Endometrium (tissue), 2 donors: Measurements from ENCODE around the gene GPC1.

Experiments used
- FAIRE-seq: peaks from 2 replicates; lab custom pipeline; 2012; peaks lifted over from hg19 to GRCh38; lab: Jason Lieb, UNC
- donor health status: control.
- donor health status: control.

Gene GPC1

GRCh38 chr2:240432430-240432819 is 3.0 kb upstream of the GPC1 start:
- no peak for FAIRE-seq

GRCh38 chr2:240432820-240433801 is 2.4 kb upstream of the GPC1 start:
- FAIRE-seq: no peak

- FAIRE-seq: no peak
Observed at GRCh38 chr2:240433973-240434727, 1.3 kb upstream of the GPC1 start.

- FAIRE-seq: no peak
Observed at GRCh38 chr2:240434728-240435456, 571 bp upstream of the GPC1 start.

- no peak for FAIRE-seq
Observed at GRCh38 chr2:240435948-240436682, 652 bp downstream of the GPC1 start.

GRCh38 chr2:240436683-240437550 is 1.5 kb downstream of the GPC1 start:
- FAIRE-seq: no peak

- FAIRE-seq: no peak
Observed at GRCh38 chr2:240437551-240437860, 2.0 kb downstream of the GPC1 start.

GRCh38 chr2:240437861-240438809 is 2.7 kb downstream of the GPC1 start:
- FAIRE-seq: no peak

GRCh38 chr2:240438810-240439697 is 3.6 kb downstream of the GPC1 start:
- no peak for FAIRE-seq

GRCh38 chr2:240439698-240440151 is 4.3 kb downstream of the GPC1 start:
- FAIRE-seq: no peak

GRCh38 chr2:240440251-240440650 is 4.8 kb downstream of the GPC1 start:
- FAIRE-seq: no peak

GRCh38 chr2:240440704-240441320 is 5.3 kb downstream of the GPC1 start:
- no peak for FAIRE-seq

GRCh38 chr2:240441326-240441992 is 6.0 kb downstream of the GPC1 start:
- no peak for FAIRE-seq

GRCh38 chr2:240441993-240442411 is 6.5 kb downstream of the GPC1 start:
- no peak for FAIRE-seq

- no peak for FAIRE-seq
Observed at GRCh38 chr2:240442891-240443715, 7.6 kb downstream of the GPC1 start.

GRCh38 chr2:240443891-240444301 is 8.4 kb downstream of the GPC1 start:
- FAIRE-seq: no peak

GRCh38 chr2:240444464-240444863 is 9.0 kb downstream of the GPC1 start:
- no peak for FAIRE-seq
